Upper lobe of right lung (tissue), 1 donor: ENCODE results near the gene FTH1. TPM values are rescaled to one million over a fixed set of nuclear protein-coding genes. Genes with fewer than 3 reads are reported as not detected.
"Not testable (repeated sequence)": the region's sequence is repeated elsewhere in the genome, so short reads cannot be mapped to it uniquely, and the experiment has no call there.

Source experiments
- ATAC-seq: fragments of 200-7000 bp; cut with Tn5 transposase; one replicate; pipeline ENCODE4 v1.9.1; 2020; ENCODE audit warnings: mild to moderate bottlenecking, moderate library complexity
- DNase-seq: peaks from one replicate; pipeline ENCODE4 v3.0.0-alpha.2; 2020
- H3K27ac ChIP-seq: fragments of 200-600 bp; one replicate; pipeline ENCODE4 v1.8.0; 2022
- H3K27me3 ChIP-seq: fragments of 200-600 bp; one replicate; pipeline ENCODE4 v1.8.0; 2022; ENCODE audit warnings: mild to moderate bottlenecking
- H3K36me3 ChIP-seq: fragments of 200-600 bp; one replicate; pipeline ENCODE4 v1.8.0; 2022
- H3K4me1 ChIP-seq: fragments of 200-600 bp; one replicate; pipeline ENCODE4 v1.8.0; 2022
- H3K4me3 ChIP-seq: fragments of 200-600 bp; one replicate; pipeline ENCODE4 v1.8.0; 2022; ENCODE audit warnings: mild to moderate bottlenecking
- H3K9me3 ChIP-seq: fragments of 200-600 bp; one replicate; pipeline ENCODE4 v1.8.0; 2022
- intact Hi-C: fragments of 100-400 bp; cut with DNase I; formaldehyde crosslinking; loops from one replicate; pipeline ENCODE4 v1.11.0; 2022
- total RNA-seq: library from RNA; stranded (reverse); fragmentation: NEBNext Ultra II Directional; extraction: Animal tissue kit (Norgen Biotek cat#: 25700); gene quantifications from one replicate; pipeline ENCODE4 v1.2.1, GENCODE V29; 2021
- TF ChIP-seq, protein P1 (sequence below): fragments of 200-600 bp; IDR thresholded peaks from one replicate; pipeline ENCODE4 v1.8.0; 2022; ENCODE audit warnings: antibody characterized with exemption
- donor health status: DM: no; HTN: yes; CAD: no; lungs with severe emphysema.

Gene FTH1
- total RNA-seq, 1 donor from 2014 or later, result 4,022 TPM

DNA sequence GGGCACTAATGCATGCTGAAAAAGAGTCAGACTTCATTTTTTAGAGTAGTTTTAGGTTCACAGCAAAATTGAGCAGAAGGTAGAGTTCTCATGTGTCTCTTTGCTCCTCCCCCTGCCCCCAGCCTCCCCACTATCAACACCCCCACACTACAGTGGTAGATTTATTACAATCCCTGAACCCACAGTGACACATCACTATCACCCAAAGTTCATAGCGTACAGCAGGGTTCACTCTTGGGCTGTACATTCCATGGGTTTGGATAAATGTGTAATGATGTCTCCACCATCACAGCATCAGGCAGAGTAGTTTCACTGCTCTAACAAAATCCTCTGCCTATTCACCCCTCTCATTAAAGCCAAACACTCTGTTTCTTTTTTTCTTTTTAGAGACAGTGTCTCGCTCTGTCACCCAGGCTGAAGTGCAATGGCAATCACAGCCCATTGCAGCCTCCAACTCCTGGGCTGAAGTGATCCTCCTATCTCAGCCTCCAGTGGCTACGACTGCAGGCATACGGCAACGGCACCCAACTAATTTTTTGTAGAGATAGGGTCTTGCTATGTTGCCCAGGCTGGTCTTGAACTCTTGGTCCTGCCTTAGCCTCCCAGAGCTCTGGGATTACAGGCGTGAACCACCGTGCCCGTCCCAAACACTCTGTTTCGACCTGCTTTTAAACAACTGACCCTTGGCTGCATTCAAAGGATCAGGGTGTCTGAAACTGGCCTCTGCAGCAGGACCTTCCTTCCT, 13.2 kb downstream of the FTH1 start:
- H3K36me3 ChIP-seq, result no peaks in the 10 kb centered on the region
- intact Hi-C loops, result no loop called here
- peaks cover 15% of the 10 kb centered on the region for H3K4me1 ChIP-seq
- TF ChIP-seq, protein P1, sequence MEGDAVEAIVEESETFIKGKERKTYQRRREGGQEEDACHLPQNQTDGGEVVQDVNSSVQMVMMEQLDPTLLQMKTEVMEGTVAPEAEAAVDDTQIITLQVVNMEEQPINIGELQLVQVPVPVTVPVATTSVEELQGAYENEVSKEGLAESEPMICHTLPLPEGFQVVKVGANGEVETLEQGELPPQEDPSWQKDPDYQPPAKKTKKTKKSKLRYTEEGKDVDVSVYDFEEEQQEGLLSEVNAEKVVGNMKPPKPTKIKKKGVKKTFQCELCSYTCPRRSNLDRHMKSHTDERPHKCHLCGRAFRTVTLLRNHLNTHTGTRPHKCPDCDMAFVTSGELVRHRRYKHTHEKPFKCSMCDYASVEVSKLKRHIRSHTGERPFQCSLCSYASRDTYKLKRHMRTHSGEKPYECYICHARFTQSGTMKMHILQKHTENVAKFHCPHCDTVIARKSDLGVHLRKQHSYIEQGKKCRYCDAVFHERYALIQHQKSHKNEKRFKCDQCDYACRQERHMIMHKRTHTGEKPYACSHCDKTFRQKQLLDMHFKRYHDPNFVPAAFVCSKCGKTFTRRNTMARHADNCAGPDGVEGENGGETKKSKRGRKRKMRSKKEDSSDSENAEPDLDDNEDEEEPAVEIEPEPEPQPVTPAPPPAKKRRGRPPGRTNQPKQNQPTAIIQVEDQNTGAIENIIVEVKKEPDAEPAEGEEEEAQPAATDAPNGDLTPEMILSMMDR, result no peak
- peak overlapping the region; percentile 16 for H3K4me3 ChIP-seq
- ATAC-seq (no peak), DNase-seq (no peak)
- H3K9me3 ChIP-seq, result no peaks in the 10 kb centered on the region
- H3K27ac ChIP-seq, result peak overlapping the region; percentile 90
- no peaks in the 10 kb centered on the region for H3K27me3 ChIP-seq

DNA sequence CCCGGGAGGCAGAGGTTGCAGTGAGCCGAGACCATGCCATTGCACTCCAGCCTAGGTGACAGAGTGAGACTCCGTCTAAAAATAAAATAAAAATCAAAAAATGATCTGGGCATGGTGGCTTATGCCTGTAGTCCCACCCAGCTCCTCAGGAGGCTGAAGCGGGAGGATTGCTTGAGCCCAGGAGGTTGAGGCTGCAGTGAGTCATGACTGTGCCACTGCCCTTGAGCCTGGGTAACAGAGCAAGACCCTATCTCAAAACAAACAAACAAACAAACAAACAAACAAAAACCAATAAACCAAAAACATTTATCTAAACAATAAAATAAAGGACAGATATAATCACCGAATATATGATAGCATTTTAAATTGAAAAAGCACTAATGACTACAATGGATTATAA, 13.8 kb downstream of the FTH1 start:
- H3K27me3 ChIP-seq, H3K27ac ChIP-seq, DNase-seq, H3K36me3 ChIP-seq, ATAC-seq, H3K9me3 ChIP-seq, H3K4me3 ChIP-seq, intact Hi-C loops: not testable (repeated sequence)
- peaks cover 17% of the 10 kb centered on the region for H3K4me1 ChIP-seq

DNA sequence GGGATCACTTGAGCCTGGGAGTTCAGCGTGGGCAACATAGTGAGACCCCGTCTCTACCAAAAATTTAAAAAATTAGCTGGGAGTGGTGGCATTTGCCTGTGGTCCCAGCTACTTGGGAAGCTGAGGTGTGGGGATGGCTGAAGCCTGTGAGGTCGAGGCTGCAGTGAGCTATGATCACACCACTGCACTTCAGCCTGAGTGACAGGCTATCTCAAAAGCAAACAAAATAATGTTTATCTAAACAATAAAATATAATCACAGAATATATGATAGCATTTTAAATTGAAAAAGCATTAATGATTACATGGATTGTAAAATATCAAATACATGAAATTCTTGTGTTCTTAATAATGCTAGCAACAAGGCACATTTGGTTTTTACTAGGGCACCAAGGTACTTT, 14.6 kb downstream of the FTH1 start:
- Histone ChIP-seq H3K27ac (no peak overlapping the region), H3K4me1 (peaks cover 18% of the 10 kb centered on the region), H3K9me3 (no peaks in the 10 kb centered on the region), H3K36me3 (no peaks in the 10 kb centered on the region), H3K27me3 (no peaks in the 10 kb centered on the region), H3K4me3 (no peak overlapping the region)
- intact Hi-C loops, result no loop called here
- DNase-seq, result no peak
- no peak for ATAC-seq
- TF ChIP-seq, protein P1, result no peak

DNA sequence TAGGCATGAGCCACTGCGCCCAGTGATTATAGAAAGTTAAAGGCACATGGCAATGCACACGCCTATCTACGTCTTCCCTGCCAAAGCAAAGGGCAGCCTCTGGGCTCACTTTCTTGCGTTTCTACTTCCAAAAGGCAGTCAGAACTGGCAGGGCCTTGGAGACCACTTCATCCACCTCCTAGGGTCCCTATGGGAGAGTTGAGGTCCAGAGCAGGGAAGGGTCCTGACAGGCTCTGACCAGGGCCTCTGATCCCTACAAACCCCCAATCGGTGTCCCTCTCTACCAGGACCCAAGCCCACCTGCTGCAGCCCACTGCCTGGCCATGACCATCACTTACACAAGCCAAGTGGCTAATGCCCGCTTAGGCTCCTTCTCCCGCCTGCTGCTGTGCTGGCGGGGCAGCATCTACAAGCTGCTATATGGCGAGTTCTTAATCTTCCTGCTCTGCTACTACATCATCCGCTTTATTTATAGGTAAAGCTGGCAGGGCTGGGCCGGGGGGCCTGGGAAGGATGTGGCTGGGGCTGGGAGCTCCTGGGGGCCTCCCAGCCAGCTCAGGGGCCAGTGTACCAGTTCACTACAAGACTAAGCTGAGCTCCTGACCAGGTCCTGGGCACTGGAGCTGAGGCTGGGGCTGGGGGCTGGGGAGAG, 15.8 kb downstream of the FTH1 start:
- no peak for ATAC-seq
- H3K4me3 ChIP-seq, result no peak overlapping the region
- no peaks in the 10 kb centered on the region for H3K27me3 ChIP-seq
- intact Hi-C loops, result no loop called here
- DNase-seq, result no peak
- TF ChIP-seq, protein P1, result no peak
- no peak overlapping the region for H3K27ac ChIP-seq
- no peaks in the 10 kb centered on the region for H3K9me3 ChIP-seq
- H3K4me1 ChIP-seq, result peaks cover 23% of the 10 kb centered on the region
- no peaks in the 10 kb centered on the region for H3K36me3 ChIP-seq

DNA sequence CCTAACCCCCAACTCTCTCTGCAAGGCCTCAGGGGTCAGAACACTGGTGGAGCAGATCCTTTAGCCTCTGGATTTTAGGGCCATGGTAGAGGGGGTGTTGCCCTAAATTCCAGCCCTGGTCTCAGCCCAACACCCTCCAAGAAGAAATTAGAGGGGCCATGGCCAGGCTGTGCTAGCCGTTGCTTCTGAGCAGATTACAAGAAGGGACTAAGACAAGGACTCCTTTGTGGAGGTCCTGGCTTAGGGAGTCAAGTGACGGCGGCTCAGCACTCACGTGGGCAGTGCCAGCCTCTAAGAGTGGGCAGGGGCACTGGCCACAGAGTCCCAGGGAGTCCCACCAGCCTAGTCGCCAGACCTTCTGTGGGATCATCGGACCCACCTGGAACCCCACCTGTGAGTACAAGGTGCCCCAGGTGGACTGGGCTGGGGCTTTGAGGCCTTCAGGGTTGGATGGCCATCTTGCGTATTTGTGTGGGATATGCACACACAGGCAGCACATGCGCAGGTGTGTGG, 17.3 kb downstream of the FTH1 start, which contains the start of gene BEST1:
Gene BEST1, plus strand, starts transcription at position 317 of the 513 bp plus-strand sequence. CDS start 1,456 bp downstream, outside the sequence.
- DNase-seq (no peak), ATAC-seq (no peak)
- intact Hi-C loops, result no loop called here
- Histone ChIP-seq H3K27me3 (no peaks in the 10 kb centered on the region), H3K4me1 (peaks cover 18% of the 10 kb centered on the region), H3K36me3 (no peaks in the 10 kb centered on the region), H3K9me3 (no peaks in the 10 kb centered on the region), H3K27ac (no peak within 1 kb of the TSS), H3K4me3 (no peak within 1 kb of the TSS)
- TF ChIP-seq, protein P1, result no peak
